NCI-H82 treated with DMSO at 0.1 percent for 48 hours (cell line): ENCODE results near the gene ATP8B2.
"Not testable (repeated sequence)": the region's sequence is repeated elsewhere in the genome, so short reads cannot be mapped to it uniquely, and the experiment has no call there.

ENCODE experiments used
- DNase-seq: peaks from one replicate; lab custom pipeline; 2025; ENCODE audit not compliant: unreplicated experiment; lab: John Stamatoyannopoulos, UW

Gene ATP8B2, protein sequence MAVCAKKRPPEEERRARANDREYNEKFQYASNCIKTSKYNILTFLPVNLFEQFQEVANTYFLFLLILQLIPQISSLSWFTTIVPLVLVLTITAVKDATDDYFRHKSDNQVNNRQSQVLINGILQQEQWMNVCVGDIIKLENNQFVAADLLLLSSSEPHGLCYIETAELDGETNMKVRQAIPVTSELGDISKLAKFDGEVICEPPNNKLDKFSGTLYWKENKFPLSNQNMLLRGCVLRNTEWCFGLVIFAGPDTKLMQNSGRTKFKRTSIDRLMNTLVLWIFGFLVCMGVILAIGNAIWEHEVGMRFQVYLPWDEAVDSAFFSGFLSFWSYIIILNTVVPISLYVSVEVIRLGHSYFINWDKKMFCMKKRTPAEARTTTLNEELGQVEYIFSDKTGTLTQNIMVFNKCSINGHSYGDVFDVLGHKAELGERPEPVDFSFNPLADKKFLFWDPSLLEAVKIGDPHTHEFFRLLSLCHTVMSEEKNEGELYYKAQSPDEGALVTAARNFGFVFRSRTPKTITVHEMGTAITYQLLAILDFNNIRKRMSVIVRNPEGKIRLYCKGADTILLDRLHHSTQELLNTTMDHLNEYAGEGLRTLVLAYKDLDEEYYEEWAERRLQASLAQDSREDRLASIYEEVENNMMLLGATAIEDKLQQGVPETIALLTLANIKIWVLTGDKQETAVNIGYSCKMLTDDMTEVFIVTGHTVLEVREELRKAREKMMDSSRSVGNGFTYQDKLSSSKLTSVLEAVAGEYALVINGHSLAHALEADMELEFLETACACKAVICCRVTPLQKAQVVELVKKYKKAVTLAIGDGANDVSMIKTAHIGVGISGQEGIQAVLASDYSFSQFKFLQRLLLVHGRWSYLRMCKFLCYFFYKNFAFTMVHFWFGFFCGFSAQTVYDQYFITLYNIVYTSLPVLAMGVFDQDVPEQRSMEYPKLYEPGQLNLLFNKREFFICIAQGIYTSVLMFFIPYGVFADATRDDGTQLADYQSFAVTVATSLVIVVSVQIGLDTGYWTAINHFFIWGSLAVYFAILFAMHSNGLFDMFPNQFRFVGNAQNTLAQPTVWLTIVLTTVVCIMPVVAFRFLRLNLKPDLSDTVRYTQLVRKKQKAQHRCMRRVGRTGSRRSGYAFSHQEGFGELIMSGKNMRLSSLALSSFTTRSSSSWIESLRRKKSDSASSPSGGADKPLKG

DNA sequence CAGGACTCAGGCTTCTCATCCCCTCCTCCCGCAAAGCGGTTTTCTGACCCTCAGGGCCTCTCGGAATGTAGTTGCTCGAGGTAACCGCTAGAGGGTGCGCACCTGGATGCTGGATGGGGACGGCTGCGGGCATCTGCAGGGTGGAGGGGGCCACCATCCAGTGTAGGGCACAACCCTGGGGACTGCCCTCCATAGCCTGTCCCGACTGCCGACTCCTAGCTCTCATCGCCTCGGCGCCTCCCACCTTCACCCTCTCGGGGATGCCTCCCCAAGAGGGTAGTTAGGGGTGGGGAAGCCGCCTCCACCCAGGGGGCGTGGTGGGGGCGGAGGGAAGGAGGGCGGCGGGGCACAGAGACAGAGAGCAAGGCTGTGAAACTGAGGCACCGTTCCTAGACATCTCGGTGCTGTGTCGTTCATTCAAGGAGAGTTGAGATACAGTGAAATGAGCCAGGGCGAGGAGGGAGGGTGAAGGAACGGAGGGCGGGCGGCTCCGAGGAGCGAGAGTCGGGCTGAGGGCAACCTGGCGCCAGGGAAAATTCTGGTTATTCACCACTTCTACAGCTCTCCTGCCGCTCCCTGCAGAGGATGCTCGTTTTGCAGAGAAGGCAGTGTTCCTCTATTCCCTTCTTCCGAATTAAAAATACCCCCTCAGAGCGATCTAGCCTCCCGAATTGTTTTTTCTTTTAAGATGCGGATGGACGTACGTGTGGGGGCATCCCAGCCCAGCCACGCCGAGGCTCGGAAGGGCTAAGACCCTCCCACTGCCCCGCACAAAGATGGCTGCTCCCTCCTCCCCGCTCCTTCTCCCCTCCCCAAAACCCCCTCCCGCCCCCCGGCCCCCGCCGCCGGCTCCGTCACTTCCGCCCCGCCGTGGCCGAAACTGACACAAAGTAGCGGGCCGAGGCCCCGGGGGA is at the start of gene ATP8B2:
TSS of gene ATP8B2 (plus strand) at position 857 of the 914 bp plus-strand sequence. CDS start 2,617 bp downstream, outside the sequence.
- peak; percentile 71 for DNase-seq

DNA sequence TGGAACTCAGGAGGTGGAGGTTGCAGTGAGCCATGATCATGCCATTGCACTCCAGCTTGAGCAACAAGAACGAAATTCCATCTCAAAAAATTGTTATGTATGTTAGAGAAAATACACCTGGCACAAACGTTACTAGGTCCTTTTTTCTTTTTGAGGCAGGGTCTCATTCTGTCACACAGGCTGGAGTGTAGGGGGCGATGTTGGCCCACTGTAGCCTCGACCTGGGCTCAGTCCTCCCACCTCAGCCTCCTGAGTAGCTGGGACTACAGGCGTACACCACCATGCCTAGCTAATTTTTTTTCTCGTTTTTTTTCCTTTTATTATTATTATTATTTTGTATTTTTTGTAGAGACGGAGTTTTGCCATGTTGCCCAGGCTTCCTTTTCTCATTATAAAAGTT is 48.5 kb upstream of the ATP8B2 start:
- no peak for DNase-seq

GRCh38 chr1:154287591-154287990 is 37.7 kb upstream of the ATP8B2 start:
- not testable (repeated sequence) for DNase-seq

DNA sequence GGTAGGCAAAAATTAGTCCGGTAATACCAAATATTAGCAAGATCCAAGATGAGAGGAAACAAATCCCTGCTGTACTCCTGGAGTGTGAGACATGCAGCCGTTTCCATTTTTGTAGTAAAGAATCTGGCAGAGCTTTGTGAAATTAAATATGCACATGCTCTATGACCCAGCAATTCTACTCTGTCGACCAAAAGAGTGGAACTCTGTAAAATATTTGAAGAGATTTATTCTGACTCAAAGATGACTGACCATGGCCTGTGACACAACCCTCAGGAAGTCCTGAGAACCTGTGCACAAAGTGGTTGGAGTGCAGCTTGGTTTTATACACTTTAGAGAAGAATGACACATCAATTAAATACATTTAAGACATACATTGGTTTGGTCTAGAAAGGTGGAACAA is 36.7 kb upstream of the ATP8B2 start:
- no peak for DNase-seq

DNA sequence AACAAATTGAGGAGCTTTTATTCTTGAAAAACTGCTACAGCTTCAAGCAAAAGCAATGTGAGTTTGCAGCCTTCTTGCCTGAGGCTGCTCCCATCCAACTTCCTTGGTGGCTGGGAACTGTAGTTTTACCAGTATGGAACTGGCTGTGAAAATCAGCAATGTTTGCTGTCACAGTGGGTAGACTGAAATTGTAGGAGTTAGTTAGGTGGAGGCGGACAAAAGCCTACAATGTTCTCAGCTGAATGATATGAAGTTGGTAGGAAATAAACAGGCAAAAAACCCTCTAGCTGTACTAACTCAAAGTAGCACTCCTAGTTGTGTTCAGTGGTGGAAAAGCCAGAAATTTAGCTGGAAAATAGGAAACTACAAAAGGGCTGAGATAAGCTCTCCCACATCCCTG is 34.4 kb upstream of the ATP8B2 start:
- DNase-seq: no peak

- no peak for DNase-seq
Observed at GRCh38 chr1:154295408-154296235, 29.7 kb upstream of the ATP8B2 start.

- DNase-seq: no peak
Observed at GRCh38 chr1:154301582-154301981, 23.7 kb upstream of the ATP8B2 start.

GRCh38 chr1:154304664-154305337 is 20.5 kb upstream of the ATP8B2 start:
- no peak for DNase-seq

- DNase-seq: no peak
Observed at GRCh38 chr1:154306151-154306550, 19.2 kb upstream of the ATP8B2 start.

GRCh38 chr1:154307670-154308270 is 17.6 kb upstream of the ATP8B2 start:
- DNase-seq: not testable (repeated sequence)

- DNase-seq: not testable (repeated sequence)
Observed at GRCh38 chr1:154309136-154309535, 16.2 kb upstream of the ATP8B2 start.

GRCh38 chr1:154312229-154313065 is 12.9 kb upstream of the ATP8B2 start:
- DNase-seq: not testable (repeated sequence)

DNA sequence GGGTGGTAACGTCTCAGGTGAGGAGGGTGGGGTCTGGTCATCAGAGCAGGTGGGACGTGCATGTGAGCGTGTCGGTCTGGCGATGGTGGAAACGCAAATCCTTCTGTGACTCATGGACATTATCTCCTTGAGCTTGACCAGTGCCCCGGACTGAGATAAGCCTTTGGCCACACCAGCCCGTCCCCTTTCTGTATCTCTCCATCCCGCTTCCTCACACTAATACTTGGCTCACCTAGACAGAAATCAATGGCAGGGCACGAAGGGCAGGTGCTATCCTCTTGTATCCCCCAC is 12.3 kb upstream of the ATP8B2 start:
- DNase-seq: no peak

DNA sequence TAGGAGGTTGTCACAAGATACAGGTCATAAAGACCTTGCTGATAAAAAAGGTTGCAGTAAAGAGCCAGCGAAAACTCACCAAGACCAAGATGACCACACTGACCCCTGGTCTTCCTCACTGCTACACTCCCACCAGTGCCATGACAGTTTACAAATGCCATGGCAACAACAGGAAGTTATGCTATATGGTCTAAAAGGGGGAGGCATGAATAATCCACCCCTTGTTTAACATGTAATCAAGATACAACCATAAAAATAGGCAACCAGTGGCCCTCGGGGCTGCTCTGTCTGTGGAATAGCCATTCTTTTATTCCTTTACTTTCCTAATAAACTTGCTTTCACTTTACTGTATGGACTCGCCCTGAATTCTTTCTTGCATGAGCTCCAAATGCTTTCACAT is 11.1 kb upstream of the ATP8B2 start:
- DNase-seq: not testable (repeated sequence)

DNA sequence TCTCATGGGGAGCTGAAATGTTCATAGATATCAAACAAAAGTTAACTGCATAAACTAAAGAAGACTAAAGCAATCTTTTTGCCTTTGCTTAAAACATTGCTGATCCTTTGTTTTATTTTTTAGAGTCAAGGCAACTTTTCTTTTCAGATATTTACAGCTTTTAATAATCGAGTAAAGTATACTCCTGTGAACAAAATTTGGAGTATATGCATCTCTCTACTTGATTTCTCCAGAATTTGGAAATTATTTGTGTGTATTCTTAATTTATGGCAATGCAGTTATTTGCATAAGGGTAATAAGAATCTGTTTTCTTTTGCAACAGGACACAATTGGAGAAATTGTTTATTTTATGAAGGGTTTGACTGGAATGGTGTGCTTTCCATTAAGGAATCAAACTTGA is 8.6 kb upstream of the ATP8B2 start:
- DNase-seq: no peak

DNA sequence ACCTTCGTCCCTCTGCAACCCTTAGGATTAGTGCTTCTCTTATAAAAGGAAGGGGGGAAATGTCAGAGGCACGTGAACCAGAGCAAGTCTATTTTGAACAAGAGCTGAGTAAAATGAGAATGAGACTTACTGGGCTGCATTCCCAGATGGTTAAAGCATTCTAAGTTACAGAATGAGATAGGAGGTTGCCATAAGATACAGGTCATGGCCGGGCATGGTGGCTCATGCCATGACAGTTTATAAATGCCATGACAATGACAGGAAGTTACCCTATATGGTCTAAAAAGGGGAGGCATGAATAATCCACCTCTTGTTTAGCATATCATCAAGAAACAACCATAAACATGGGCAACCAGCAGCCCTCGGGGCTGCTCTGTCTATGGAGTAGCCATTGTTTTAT is 6.9 kb upstream of the ATP8B2 start:
- DNase-seq: no peak

DNA sequence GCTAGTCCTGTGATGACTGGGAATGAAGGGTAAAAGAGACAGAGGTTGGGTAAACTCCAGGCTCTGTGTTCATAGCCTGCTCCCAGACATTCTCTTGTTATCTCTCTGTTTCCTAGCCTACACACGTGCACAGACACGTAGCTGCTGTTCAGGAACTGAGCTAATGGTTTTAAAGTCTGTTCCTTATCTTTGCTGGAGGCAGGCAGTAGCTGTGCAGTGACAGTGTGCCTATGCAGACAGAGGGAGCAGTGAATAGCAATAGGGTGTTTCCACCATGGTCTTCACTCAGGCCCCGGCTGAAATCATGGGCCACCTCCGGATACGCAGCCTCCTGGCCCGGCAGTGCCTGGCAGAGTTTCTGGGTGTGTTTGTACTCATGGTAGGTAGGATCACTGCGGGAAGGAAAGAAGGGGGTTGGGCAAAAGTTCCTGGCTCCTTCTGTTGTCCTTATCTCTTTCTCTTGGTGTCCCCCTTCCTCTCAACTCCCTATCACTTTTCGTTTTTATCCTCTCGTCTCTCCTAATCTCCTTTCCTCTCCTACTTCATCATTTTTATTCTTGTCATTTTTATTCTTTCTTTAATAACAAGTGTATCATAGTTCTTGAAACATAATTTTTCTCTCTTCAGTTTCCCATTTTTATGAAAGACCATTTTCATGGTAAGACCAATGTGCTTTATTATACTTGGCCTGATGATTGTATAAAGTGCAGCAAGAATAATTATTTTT is 4.3 kb upstream of the ATP8B2 start, which contains the start of gene AQP10:
TSS of gene AQP10 (plus strand) at position 212 of the 727 bp plus-strand sequence. CDS start at position 275, 63 bp downstream.
- DNase-seq: no peak
